Cardiac muscle cell (in vitro differentiated cells and primary cell): ENCODE measurements around the gene CYFIP1. TPM values are rescaled to one million over a fixed set of nuclear protein-coding genes. Genes with fewer than 3 reads are reported as not detected.

ENCODE experiments used
- DNase-seq, 2 donors: peaks; one replicate each; pipeline versions ENCODE4 v3.0.0 to v3.0.0-alpha.2; 2010 to 2017; ENCODE audit warnings: low read depth in 1 of 2, low spot score in 1 of 2
- H3K27ac ChIP-seq: fragments of 200-600 bp; sonication (generic); 2 replicates; pipeline ENCODE4 v1.5.1; 2016
- H3K27me3 ChIP-seq: fragments of 200-600 bp; sonication (generic); 2 replicates; pipeline ENCODE4 v1.6.0; 2016; ENCODE audit warnings: control low read depth
- H3K36me3 ChIP-seq: fragments of 200-600 bp; sonication (generic); 2 replicates; pipeline ENCODE4 v1.5.1; 2016; ENCODE audit warnings: control low read depth
- H3K4me1 ChIP-seq: fragments of 200-600 bp; sonication (generic); 2 replicates; pipeline ENCODE4 v1.8.1; 2017; ENCODE audit warnings: low read depth, mild to moderate bottlenecking, mixed run types
- H3K4me3 ChIP-seq: fragments of 200-600 bp; sonication (generic); 2 replicates; pipeline ENCODE4 v1.5.1; 2016; ENCODE audit warnings: mild to moderate bottlenecking
- H3K9me3 ChIP-seq: fragments of 200-600 bp; sonication (generic); 2 replicates; pipeline ENCODE4 v1.5.1; 2017; ENCODE audit warnings: low read depth, mild to moderate bottlenecking, control low read depth
- polyA plus RNA-seq: library from polyadenylated mRNA; unstranded; fragments of >200 nt; fragmentation: Nextera tagmentation; extraction: Ambion mirVana; gene quantifications from 2 replicates; pipeline ENCODE4 v1.2.1, GENCODE V29; 2016
- total RNA-seq: library from RNA; depleted of rRNA; stranded (reverse); fragments of >200 nt; gene quantifications from 2 replicates; pipeline ENCODE4 v1.2.3, GENCODE V29; 2016
- TF ChIP-seq, protein P1 (sequence below): IDR thresholded peaks from 2 replicates; pipeline ENCODE4 v1.5.1; 2012; ENCODE audit warnings: low read depth, mild to moderate bottlenecking, low read length

Gene CYFIP1
- total and polyA plus RNA-seq, 2 experiments from 2014 or later = 32.9 to 38.7 TPM

DNA sequence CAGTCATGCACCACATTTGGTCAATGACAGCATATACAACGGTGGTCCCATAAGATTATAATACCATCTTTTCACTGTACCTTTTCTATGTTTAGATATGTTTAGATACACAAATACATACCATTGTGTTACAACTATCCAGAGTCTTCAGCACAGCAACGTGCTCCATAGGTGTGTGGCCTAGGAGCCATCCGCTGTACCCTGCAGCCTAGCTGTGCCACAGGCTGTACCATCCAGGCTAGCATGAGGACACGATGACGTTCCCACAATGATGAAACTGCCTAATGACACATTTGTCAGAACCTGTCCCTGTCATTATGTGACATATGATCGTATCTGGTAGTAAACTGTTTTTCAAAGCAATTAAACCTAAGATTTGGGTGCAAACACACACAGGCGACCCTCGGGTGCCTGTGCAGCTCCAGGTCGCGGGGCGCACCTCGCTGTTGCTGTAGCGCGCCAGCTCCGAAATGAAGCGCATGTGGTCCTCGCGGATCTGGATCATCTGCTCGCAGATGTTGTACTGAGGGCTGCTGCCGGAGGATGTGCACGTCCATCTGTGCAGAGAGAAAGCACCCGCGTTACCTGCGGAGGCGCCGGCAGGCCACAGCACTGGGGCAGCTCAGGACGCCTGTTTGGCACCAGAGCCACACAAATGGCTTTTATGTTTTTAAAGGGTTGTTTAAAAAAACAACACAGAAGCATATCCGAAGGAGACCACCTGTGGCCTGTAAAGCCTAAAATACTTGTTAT, 48.2 kb downstream of the CYFIP1 start:
- H3K4me3 ChIP-seq = no peak overlapping the region
- TF ChIP-seq, protein P1, sequence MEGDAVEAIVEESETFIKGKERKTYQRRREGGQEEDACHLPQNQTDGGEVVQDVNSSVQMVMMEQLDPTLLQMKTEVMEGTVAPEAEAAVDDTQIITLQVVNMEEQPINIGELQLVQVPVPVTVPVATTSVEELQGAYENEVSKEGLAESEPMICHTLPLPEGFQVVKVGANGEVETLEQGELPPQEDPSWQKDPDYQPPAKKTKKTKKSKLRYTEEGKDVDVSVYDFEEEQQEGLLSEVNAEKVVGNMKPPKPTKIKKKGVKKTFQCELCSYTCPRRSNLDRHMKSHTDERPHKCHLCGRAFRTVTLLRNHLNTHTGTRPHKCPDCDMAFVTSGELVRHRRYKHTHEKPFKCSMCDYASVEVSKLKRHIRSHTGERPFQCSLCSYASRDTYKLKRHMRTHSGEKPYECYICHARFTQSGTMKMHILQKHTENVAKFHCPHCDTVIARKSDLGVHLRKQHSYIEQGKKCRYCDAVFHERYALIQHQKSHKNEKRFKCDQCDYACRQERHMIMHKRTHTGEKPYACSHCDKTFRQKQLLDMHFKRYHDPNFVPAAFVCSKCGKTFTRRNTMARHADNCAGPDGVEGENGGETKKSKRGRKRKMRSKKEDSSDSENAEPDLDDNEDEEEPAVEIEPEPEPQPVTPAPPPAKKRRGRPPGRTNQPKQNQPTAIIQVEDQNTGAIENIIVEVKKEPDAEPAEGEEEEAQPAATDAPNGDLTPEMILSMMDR = no peak
- no peaks in the 10 kb centered on the region for H3K27me3 ChIP-seq
- H3K9me3 ChIP-seq = no peaks in the 10 kb centered on the region
- no peak for DNase-seq
- H3K36me3 ChIP-seq = peaks cover 12% of the 10 kb centered on the region
- no peaks in the 10 kb centered on the region for H3K4me1 ChIP-seq
- H3K27ac ChIP-seq = no peak overlapping the region

DNA sequence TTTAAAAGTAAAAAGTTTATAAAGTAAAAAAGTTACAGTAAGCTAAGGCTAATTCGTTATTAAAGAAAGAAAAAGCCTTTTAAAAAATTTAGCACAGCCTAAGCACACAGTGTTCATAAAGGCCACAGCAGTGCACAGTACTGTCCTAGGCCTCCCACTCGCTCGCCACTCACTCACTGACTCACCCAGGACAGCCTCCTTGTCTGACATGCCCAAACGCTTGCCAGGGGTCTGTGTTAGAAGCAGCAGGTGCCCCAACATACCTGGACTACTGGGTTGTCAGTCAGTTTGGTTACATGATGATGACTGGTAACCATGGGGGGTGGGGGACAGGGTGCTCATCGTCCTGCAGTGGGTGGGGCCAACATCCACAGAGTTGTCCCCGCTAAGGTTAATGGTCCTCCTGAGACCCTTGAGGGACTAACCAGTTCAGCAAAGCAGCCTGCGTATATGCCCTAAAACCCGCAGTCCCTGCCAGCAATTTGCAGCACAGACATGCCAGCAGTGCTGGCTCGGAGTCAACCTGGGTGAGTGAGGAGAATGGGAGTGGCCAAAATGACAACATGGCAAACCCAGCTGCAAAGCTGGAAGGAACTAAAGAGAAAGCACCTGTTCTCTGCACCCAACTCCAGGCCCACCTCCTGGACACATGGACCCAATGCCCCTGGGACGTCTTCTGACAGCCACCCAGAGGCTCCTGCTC, 49.2 kb downstream of the CYFIP1 start:
- TF ChIP-seq, protein P1 = no peak

DNA sequence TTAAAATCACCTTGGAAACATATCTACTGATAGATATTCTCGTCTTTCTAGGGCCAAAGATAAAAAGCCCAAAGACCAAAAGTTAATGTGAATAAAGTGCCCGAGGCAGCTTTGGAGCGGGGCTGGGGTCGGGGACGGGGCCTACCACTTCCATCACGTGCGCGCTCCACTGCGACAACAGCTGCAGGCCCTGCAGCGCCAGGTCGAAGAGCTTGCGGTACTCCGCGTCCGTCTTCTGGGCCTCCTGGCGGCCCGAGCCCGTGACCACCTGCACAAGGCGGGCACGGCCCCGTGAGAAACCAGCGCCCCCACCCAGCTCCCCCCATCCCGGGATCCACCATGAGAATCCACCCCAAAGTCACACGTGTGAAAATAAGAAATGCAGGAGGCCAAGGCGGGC, 52.4 kb downstream of the CYFIP1 start:
- Histone ChIP-seq H3K27me3 (no peaks in the 10 kb centered on the region), H3K9me3 (no peaks in the 10 kb centered on the region), H3K36me3 (peaks cover 13% of the 10 kb centered on the region), H3K27ac (no peak overlapping the region), H3K4me1 (no peaks in the 10 kb centered on the region), H3K4me3 (no peak overlapping the region)
- TF ChIP-seq, protein P1 = no peak
- no peak for DNase-seq

More for the DNA sequence above, 49.2 kb downstream of the CYFIP1 start:
- no peak overlapping the region for H3K4me3 ChIP-seq
- H3K27me3 ChIP-seq = no peaks in the 10 kb centered on the region
- no peak for DNase-seq
- H3K9me3 ChIP-seq = no peaks in the 10 kb centered on the region
- no peaks in the 10 kb centered on the region for H3K4me1 ChIP-seq
- no peak overlapping the region for H3K27ac ChIP-seq
- H3K36me3 ChIP-seq = peaks cover 12% of the 10 kb centered on the region

DNA sequence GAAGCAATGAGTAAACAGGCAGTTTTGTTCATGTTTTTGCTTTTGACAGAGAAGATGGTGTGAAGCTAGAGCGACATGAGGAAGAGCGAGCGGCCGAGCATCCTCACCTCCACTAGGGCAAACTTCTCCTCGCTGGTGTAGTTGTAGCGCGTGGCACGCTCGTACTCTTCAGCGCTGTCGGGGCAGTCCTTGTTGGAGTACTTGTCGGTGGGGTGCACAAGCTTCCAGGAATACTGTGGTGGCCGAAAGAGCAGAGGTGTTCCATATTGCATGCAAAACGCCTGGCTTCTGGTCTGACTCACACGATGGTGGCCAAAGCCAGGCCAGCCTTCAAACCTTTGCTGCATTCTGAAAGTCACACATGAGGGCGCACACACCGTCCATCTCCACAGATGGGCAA, 54.3 kb downstream of the CYFIP1 start:
- Histone ChIP-seq H3K4me1 (no peaks in the 10 kb centered on the region), H3K36me3 (peaks cover 5% of the 10 kb centered on the region), H3K9me3 (no peaks in the 10 kb centered on the region), H3K27ac (no peak overlapping the region), H3K27me3 (no peaks in the 10 kb centered on the region), H3K4me3 (no peak overlapping the region)
- no peak for DNase-seq
- TF ChIP-seq, protein P1 = no peak

DNA sequence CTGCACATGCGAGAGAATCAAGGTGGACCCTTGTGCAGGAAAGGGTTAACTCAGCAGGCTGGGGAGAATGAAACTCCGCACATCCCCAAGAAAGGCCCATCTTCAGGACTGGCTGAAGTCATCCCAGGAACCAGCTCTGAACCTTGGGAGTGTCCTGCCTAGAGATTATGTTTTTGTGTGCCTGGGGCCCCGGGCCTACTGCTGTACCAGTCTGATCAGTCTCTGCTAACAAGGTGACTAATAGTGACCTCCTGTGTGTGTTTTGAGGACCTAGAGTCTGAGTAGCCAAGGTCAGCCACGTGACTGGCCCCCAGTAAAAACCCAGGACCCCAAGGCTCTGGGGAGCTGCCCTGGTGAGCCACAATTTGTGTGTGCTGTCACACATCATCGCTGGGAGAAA, 58.2 kb downstream of the CYFIP1 start:
- Histone ChIP-seq H3K27me3 (no peaks in the 10 kb centered on the region), H3K9me3 (no peaks in the 10 kb centered on the region), H3K4me3 (no peak overlapping the region), H3K4me1 (no peaks in the 10 kb centered on the region), H3K27ac (no peak overlapping the region), H3K36me3 (peaks cover 5% of the 10 kb centered on the region)
- TF ChIP-seq, protein P1 = no peak
- no peak for DNase-seq
